HL-60 (cell line): ENCODE measurements around the gene DISP3.

Experiments used
- DNase-seq, 2 experiments: peaks; one replicate each; pipeline ENCODE4 v3.0.0-alpha.2; 2010 to 2020; ENCODE audit warnings: low read depth in 1 of 2, low spot score in 1 of 2
- H3K27ac ChIP-seq: fragments of 250-450 bp; sonication (Bioruptor Pico); replicated peaks from 2 replicates; pipeline ENCODE4 v1.5.1; 2020; ENCODE audit warnings: mild to moderate bottlenecking, moderate library complexity
- H3K27me3 ChIP-seq: fragments of 250-450 bp; sonication (Bioruptor Pico); 2 replicates; pipeline ENCODE4 v1.5.1; 2021; ENCODE audit warnings: mild to moderate bottlenecking, moderate library complexity; ENCODE audit not compliant: insufficient read depth, poor library complexity, severe bottlenecking
- H3K4me3 ChIP-seq: replicated peaks from 2 replicates; pipeline ENCODE4 v1.5.1; 2011; ENCODE audit warnings: mild to moderate bottlenecking, control low read depth, low read length; ENCODE audit not compliant: insufficient read depth
- GABPA ChIP-seq: IDR thresholded peaks from 2 replicates; pipeline ENCODE4 v1.6.1; 2012; ENCODE audit warnings: low read depth
- POLR2AphosphoS5 ChIP-seq: IDR thresholded peaks from 2 replicates; pipeline ENCODE4 v1.6.1; 2012; ENCODE audit warnings: low read depth
- SPI1 ChIP-seq: IDR thresholded peaks from 2 replicates; pipeline ENCODE4 v1.6.1; 2012; ENCODE audit warnings: low read depth, mild to moderate bottlenecking, borderline replicate concordance
- TF ChIP-seq, protein P1 (sequence below): IDR thresholded peaks from 2 replicates; pipeline ENCODE4 v1.6.1; 2012; ENCODE audit warnings: low read depth; ENCODE audit not compliant: insufficient replicate concordance
- TF ChIP-seq, protein P2 (sequence below): IDR thresholded peaks from one replicate; pipeline ENCODE4 v1.5.1; 2011; ENCODE audit warnings: low read length, control low read depth, inconsistent platforms; ENCODE audit not compliant: insufficient read depth

Gene DISP3

DNA sequence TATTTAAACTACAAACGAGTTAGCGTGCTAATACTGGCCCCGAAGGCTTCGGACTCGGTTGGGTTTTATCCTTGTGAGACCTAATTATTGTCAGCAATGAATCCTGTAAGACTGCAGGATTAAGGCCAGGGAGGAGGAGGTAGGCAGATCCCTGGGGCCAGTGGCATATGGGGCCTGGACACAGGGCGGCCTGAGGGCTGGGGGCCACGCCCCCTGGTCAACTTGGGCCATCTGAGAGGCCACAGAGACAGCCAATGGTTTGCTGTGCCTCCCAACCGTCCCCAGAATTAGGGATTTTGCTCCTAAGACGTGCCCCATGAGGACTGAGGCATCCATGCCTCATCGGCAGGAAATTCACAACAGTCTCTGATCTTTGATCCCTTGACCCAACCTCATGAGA lies 31.1 kb upstream of the DISP3 start:
- H3K27me3 ChIP-seq = no peaks in the 10 kb centered on the region
- H3K27ac ChIP-seq = no peak overlapping the region
- no peak overlapping the region for H3K4me3 ChIP-seq
- DNase-seq = no peak
- TF ChIP-seq, protein P1, sequence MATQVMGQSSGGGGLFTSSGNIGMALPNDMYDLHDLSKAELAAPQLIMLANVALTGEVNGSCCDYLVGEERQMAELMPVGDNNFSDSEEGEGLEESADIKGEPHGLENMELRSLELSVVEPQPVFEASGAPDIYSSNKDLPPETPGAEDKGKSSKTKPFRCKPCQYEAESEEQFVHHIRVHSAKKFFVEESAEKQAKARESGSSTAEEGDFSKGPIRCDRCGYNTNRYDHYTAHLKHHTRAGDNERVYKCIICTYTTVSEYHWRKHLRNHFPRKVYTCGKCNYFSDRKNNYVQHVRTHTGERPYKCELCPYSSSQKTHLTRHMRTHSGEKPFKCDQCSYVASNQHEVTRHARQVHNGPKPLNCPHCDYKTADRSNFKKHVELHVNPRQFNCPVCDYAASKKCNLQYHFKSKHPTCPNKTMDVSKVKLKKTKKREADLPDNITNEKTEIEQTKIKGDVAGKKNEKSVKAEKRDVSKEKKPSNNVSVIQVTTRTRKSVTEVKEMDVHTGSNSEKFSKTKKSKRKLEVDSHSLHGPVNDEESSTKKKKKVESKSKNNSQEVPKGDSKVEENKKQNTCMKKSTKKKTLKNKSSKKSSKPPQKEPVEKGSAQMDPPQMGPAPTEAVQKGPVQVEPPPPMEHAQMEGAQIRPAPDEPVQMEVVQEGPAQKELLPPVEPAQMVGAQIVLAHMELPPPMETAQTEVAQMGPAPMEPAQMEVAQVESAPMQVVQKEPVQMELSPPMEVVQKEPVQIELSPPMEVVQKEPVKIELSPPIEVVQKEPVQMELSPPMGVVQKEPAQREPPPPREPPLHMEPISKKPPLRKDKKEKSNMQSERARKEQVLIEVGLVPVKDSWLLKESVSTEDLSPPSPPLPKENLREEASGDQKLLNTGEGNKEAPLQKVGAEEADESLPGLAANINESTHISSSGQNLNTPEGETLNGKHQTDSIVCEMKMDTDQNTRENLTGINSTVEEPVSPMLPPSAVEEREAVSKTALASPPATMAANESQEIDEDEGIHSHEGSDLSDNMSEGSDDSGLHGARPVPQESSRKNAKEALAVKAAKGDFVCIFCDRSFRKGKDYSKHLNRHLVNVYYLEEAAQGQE = no peak
- TF ChIP-seq GABPA (no peak), SPI1 (no peak), POLR2AphosphoS5 (no peak)
- TF ChIP-seq, protein P2, sequence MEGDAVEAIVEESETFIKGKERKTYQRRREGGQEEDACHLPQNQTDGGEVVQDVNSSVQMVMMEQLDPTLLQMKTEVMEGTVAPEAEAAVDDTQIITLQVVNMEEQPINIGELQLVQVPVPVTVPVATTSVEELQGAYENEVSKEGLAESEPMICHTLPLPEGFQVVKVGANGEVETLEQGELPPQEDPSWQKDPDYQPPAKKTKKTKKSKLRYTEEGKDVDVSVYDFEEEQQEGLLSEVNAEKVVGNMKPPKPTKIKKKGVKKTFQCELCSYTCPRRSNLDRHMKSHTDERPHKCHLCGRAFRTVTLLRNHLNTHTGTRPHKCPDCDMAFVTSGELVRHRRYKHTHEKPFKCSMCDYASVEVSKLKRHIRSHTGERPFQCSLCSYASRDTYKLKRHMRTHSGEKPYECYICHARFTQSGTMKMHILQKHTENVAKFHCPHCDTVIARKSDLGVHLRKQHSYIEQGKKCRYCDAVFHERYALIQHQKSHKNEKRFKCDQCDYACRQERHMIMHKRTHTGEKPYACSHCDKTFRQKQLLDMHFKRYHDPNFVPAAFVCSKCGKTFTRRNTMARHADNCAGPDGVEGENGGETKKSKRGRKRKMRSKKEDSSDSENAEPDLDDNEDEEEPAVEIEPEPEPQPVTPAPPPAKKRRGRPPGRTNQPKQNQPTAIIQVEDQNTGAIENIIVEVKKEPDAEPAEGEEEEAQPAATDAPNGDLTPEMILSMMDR = no peak

DNA sequence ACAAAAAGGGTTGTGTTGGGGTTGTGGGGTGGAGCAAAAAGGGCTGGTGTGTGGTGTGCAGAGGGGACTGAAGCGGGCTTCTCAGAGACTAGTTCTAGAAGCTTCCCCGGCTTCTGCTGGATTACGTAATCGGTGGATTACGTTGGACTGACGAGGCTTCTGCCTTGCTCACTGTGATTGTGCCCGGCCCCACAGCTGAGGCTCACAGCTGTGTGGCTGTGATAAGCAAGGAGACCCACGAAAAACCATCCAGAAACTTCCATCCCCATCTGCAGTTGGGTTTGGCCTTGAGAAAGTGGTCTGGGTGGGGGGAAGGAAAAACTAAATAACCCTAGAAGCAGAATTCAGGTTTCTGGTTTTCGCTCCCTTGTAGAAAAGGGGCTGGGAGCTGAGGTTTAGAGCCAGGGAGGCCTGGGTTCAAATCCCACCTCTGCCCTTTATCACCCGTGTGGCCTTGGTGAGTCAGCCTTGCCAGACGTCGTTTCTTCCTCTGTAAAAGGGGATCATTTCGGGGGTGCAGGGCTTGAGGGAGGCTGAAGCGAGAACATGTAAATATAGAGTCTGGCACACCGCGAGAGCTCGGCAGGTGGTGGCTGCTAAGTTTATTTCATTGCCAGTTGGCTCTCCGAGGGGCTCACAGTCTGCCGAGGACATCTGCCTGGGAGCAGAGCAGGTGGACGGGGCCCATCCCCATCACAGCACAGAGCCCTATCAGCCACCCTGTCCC lies 30.4 kb upstream of the DISP3 start:
- H3K27me3 ChIP-seq = no peaks in the 10 kb centered on the region
- H3K4me3 ChIP-seq = no peak overlapping the region
- H3K27ac ChIP-seq = no peak overlapping the region
- TF ChIP-seq SPI1 (no peak), POLR2AphosphoS5 (no peak), GABPA (no peak)
- TF ChIP-seq, protein P2 = no peak
- TF ChIP-seq, protein P1 = no peak
- peak in 1 of 2 experiments; percentile 1 for DNase-seq

DNA sequence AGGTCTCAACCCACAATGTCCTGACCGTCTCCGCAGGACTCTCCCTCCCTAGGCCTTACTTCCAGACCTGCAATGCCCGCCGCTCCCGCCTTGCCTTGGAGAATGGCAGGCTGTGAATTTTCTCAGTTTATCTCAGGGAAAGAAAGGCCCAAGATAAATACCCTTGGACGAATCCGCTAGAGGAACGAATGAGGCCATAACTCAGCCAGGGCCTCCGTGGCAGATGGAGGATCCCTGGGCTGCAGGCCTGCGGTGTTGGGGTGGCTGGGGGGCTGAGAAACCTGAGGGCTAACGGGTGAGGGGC lies 29.9 kb upstream of the DISP3 start:
- DNase-seq = no peak
- Histone ChIP-seq H3K27me3 (no peaks in the 10 kb centered on the region), H3K27ac (no peak overlapping the region), H3K4me3 (no peak overlapping the region)
- TF ChIP-seq GABPA (no peak), POLR2AphosphoS5 (no peak), SPI1 (no peak)
- TF ChIP-seq, protein P2 = no peak
- TF ChIP-seq, protein P1 = no peak
